Left ventricle myocardium inferior (tissue), 1 donor: ENCODE data around the gene ANKZF1. TPM values are rescaled to one million over a fixed set of nuclear protein-coding genes. Genes with fewer than 3 reads are reported as not detected.
A peak's percentile ranks its signal among the peaks of the same experiment; 100 is the strongest.

Experiments
- DNase-seq: peaks from one replicate; pipeline ENCODE4 v3.0.0-alpha.2; 2020
- H3K27ac ChIP-seq: fragments of 200-600 bp; replicated peaks from 2 replicates; pipeline ENCODE4 v1.8.0; 2021
- H3K27me3 ChIP-seq: fragments of 200-600 bp; 2 replicates; pipeline ENCODE4 v1.8.0; 2021; ENCODE audit warnings: low read depth
- H3K36me3 ChIP-seq: fragments of 200-600 bp; 2 replicates; pipeline ENCODE4 v1.8.0; 2021
- H3K4me1 ChIP-seq: fragments of 200-600 bp; 2 replicates; pipeline ENCODE4 v1.8.0; 2021
- H3K4me3 ChIP-seq: fragments of 200-600 bp; 2 replicates; pipeline ENCODE4 v1.8.0; 2021; ENCODE audit warnings: mild to moderate bottlenecking, moderate library complexity
- H3K9me3 ChIP-seq: fragments of 200-600 bp; replicated peaks from 2 replicates; pipeline ENCODE4 v1.8.0; 2021
- intact Hi-C: fragments of 100-400 bp; cut with micrococcal nuclease; formaldehyde crosslinking; loops from one replicate; pipeline ENCODE4 v1.11.0; 2022
- total RNA-seq: library from RNA; stranded (reverse); fragmentation: NEBNext Ultra II Directional; extraction: Animal tissue kit (Norgen Biotek cat#: 25700); gene quantifications from one replicate; pipeline ENCODE4 v1.2.1, GENCODE V29; 2021
- TF ChIP-seq, protein P1 (sequence below): fragments of 200-600 bp; IDR thresholded peaks from 2 replicates; pipeline ENCODE4 v1.8.0; 2021; ENCODE audit warnings: antibody characterized with exemption, mild to moderate bottlenecking, borderline replicate concordance
- donor health status: DM: no; HTN: yes; CAD: no; lungs with severe emphysema.

Gene ANKZF1
- total RNA-seq, 1 donor from 2014 or later, result 29.8 TPM

DNA sequence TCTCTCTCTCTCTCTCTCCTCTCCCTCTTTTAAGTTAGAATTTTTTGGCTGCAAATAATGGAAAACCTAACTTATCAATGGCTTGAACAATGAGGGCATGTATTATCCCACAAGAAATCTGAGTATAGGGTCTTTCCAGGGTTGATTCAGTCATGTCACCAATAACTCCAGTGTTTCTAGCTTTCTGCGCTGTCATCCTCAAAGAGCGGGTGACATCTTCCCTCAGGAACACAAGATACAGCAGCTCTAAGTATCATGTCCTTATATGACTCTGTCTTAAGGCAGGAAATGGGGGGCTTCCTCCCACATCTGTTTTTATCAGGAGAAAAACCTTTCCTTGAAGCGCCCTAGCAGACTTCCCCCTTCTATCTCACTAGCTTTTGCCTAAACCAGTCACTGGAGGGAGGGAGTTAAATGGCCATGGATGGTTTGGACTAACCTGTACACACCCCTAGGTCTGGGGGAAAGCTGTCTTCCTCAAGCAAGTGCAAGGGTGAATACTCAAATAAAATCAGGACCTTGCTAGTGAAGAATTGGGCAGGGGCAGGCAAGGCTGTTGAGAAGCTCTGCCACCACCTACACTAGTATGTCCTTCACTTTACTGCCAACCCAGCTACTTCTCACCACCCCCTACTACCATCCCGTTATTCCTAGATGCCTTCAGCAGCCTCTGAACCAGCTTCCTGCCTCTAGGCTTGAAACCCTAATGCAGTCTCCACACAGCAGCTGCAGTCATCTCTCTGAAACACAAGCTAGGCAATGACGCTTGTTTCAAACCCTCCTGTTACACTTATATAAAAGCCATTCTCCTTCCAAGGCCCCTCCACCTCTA lies 31.6 kb downstream of the ANKZF1 start:
- Histone ChIP-seq H3K27ac (no peak overlapping the region), H3K4me3 (no peak overlapping the region), H3K27me3 (peaks cover 58% of the 10 kb centered on the region), H3K9me3 (no peaks in the 10 kb centered on the region), H3K36me3 (no peaks in the 10 kb centered on the region), H3K4me1 (no peaks in the 10 kb centered on the region)
- no peak for DNase-seq
- TF ChIP-seq, protein P1, sequence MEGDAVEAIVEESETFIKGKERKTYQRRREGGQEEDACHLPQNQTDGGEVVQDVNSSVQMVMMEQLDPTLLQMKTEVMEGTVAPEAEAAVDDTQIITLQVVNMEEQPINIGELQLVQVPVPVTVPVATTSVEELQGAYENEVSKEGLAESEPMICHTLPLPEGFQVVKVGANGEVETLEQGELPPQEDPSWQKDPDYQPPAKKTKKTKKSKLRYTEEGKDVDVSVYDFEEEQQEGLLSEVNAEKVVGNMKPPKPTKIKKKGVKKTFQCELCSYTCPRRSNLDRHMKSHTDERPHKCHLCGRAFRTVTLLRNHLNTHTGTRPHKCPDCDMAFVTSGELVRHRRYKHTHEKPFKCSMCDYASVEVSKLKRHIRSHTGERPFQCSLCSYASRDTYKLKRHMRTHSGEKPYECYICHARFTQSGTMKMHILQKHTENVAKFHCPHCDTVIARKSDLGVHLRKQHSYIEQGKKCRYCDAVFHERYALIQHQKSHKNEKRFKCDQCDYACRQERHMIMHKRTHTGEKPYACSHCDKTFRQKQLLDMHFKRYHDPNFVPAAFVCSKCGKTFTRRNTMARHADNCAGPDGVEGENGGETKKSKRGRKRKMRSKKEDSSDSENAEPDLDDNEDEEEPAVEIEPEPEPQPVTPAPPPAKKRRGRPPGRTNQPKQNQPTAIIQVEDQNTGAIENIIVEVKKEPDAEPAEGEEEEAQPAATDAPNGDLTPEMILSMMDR, result no peak
- intact Hi-C loops, result no loop called here

DNA sequence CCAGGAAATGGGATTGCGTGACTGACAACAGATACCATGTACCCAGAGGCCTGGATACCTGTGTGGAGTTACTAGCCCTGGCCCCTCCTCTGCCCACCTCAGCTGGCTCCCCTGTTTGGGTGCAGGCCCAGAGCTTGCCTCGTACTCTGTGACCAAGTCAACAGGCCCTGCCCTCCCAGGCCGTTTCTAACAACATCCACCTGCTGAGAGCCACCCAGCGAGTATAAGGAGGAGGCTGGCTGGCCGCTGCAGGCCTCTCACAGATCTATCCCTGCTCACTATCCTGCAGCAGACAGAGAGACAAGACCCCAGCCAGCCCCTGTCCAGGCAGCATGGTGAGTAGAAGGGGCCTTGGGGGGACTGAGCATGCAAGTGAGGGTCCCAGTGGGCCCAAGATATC lies 36.6 kb downstream of the ANKZF1 start:
- H3K4me3 ChIP-seq, result no peak overlapping the region
- H3K36me3 ChIP-seq, result no peaks in the 10 kb centered on the region
- TF ChIP-seq, protein P1, result no peak
- intact Hi-C loops, result no loop called here
- peaks cover 11% of the 10 kb centered on the region for H3K4me1 ChIP-seq
- H3K9me3 ChIP-seq, result no peaks in the 10 kb centered on the region
- H3K27me3 ChIP-seq, result peaks cover 15% of the 10 kb centered on the region
- DNase-seq, result no peak
- H3K27ac ChIP-seq, result no peak overlapping the region

DNA sequence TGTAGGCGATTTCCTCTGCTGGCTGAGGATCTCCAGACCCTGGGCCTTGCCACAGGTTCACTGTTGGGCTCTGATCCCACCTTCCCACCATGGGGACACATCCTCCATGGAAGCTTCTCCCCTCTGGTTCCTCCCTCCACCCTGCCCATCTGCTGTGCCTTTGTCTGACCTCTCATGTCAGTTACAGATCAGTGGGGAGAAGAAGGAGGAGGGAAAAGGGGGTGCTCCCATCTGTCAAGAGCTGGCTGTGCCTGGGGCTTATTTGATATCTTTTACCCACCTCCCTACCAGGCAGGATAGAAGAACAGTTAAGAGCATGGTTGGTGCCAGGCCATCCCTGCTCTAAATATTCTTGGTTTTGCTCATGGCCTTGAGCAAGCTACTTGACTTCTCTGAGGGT lies 37.3 kb downstream of the ANKZF1 start:
- DNase-seq, result no peak
- peaks cover 10% of the 10 kb centered on the region for H3K27me3 ChIP-seq
- no peaks in the 10 kb centered on the region for H3K36me3 ChIP-seq
- TF ChIP-seq, protein P1, result no peak
- peaks cover 11% of the 10 kb centered on the region for H3K4me1 ChIP-seq
- H3K27ac ChIP-seq, result no peak overlapping the region
- no peaks in the 10 kb centered on the region for H3K9me3 ChIP-seq
- no peak overlapping the region for H3K4me3 ChIP-seq
- intact Hi-C loops, result no loop called here

DNA sequence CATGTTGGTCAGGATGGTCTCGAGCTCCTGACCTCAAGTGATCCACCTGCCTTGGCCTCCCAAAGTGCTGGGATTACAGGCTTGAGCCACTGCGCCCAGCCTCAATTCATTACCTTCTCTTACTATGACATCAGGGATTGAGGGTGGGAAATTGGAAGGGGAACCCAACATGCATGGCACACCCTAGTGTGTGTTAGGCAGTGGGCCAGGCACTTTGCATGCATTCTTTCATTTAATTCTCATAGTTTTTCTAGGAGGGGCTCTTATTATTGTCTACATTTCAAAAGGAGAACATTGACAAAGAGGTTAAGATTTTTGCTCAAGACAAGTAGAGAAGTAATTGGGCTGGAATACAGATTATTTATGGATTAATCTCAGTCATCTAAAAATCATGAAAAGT lies 38.7 kb downstream of the ANKZF1 start:
- intact Hi-C loops, result no loop called here
- no peaks in the 10 kb centered on the region for H3K9me3 ChIP-seq
- TF ChIP-seq, protein P1, result no peak
- no peaks in the 10 kb centered on the region for H3K36me3 ChIP-seq
- no peak for DNase-seq
- no peak overlapping the region for H3K27ac ChIP-seq
- H3K4me1 ChIP-seq, result peaks cover 11% of the 10 kb centered on the region
- H3K27me3 ChIP-seq, result no peaks in the 10 kb centered on the region
- H3K4me3 ChIP-seq, result no peak overlapping the region

DNA sequence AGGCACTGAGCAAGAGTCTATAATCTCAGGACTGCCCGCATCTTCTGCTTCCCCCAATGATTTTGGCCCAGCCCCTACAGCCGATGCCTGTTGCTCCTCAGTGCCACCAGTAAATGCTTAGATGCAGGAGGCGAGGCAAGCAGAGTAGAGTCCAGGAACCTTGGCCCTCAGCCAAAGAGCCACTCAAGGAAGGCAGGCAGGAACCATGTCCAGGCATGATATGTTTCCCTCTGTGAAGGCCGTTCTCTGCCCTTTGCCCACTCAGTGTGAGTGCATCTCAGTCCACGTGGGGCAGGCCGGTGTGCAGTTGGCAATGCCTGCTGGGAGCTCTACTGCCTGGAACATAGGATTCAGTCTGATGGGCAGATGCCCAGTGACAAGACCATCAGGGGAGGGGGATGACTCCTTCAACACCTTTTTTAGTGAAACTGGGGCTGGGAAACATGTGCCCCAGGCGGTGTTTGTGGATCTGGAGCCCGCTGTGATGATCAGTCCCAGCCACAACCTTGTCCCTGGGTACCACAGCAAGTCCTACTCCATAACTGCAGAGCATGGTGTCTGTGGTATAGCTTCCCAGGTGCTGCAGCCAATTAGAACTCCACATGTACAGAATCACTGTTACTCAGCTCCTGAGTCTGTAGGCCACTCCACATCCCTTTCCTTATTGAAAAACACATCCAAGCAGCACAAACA lies 39.9 kb downstream of the ANKZF1 start:
- Histone ChIP-seq H3K9me3 (no peaks in the 10 kb centered on the region), H3K27ac (peak overlapping the region; percentile 25), H3K36me3 (no peaks in the 10 kb centered on the region), H3K4me1 (peaks cover 19% of the 10 kb centered on the region), H3K4me3 (no peak overlapping the region), H3K27me3 (no peaks in the 10 kb centered on the region)
- DNase-seq, result no peak
- TF ChIP-seq, protein P1, result no peak
- intact Hi-C loops, result no loop called here
